NOMO-1 treated with DMSO at 0.1 percent for 48 hours (cell line): ENCODE data around the gene BTBD7.

Experiments used
- DNase-seq: peaks from one replicate; lab custom pipeline; 2025; ENCODE audit not compliant: unreplicated experiment; lab: John Stamatoyannopoulos, UW

BTBD7 gene

DNA sequence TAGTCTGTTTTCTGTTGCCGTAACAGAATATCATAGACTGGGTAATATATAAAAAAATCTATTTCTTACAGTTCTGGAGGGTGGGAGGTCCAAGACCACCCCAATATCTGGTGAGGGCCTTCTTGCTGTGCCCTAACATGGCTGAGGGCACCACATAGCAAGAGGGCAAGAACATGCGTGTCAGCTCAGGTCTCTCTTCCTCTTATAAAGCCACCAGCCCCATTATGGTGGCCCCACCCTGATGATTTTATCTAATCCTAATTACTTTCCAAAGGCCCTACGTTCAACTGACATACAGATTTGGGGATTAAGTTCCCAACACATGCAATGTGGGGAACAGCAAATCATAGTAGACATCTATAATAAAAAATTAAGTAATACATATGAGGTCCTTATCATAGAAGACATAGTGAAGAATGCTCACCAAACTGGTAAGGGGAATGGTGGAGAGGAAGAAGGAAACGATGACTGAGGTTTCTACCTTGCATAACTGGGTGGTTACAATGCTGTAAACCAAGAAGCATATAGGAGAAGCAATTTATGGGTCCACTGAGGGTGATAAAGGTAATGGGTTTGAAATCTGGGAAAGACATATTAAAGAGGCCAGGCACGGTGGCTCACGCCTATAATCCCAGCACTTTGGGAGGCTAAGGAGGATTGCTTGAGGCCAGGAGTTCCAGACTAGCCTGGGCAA lies 27.0 kb downstream of the BTBD7 start:
- DNase-seq = peak; percentile 71

DNA sequence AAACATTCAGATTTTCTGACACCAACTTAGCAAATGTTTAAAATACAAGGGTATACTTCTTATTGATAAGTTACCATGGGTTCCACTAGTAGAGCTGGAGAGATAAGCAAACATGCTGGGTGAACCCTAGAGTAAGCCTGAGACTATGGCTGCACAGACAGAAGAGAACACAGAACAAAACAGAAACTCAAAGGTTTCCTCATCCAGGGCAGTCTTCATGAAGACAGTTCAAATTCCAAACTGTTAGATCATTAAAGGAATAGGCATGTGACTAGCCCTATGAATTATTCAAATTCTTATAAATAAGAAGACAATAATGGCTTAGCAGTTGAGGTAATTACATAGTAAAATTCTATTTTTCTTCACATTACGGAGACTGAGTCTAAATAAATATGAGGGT lies 28.1 kb downstream of the BTBD7 start:
- DNase-seq = no peak

DNA sequence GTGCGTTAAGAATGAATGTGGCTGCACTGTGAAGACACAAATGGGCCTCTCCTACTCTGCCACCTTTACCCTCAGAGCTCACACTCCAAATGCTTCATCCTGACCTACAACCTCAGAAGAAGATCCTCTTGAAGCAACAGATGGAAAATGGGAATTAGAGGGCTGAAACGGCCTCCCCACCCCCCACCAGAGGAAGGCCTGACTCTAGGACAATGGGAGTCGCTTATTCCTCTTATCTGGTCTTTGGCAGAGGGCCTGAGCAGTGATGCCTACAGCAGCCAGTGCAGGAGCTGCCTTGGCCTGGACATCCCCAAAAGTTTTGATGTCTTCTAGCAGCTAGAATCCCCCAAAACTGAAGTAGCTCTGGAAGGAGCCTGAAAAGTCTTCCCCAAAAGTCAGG lies 29.2 kb downstream of the BTBD7 start:
- DNase-seq = no peak

DNA sequence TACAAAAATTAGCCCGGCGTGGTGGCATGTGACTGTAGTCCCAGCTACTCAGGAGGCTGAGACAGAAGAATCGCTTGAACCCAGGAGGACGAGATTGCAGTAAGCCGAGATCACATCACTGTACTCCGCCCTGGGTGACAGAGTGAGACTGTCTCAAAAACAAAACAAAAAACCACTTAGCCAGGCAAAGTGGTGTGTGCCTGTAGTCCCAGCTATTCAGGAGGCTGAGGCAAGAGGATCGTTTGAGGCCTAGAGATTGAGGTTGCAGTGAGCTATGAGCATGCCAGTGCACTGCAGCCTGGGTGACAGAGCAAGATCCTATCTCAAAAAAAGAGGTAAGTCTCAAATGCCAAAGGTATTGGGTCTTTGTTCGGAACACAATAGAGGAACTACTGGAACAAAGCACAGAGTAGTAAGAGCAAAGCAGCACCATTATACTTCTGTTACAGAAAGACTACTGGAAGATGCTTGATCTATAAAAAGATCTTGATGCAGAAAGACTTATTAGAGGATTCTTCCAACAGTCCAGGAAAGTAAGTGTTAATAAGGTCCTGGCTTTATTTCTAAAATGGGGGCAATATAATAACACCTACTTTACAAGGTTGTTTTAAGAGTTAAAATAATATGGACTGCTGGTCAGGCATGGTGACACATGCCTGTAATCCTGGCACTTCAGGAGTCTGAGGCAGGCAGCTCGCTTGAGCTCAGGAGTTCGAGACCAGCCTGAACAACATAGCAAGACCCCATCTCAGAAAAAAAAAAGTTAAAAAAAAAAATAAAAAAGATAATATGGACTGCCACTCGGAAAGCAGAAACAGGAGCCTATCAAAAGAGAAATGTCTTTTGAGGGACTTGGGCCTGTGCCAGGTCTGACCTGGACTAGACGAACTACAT lies 29.9 kb downstream of the BTBD7 start:
- DNase-seq = no peak

DNA sequence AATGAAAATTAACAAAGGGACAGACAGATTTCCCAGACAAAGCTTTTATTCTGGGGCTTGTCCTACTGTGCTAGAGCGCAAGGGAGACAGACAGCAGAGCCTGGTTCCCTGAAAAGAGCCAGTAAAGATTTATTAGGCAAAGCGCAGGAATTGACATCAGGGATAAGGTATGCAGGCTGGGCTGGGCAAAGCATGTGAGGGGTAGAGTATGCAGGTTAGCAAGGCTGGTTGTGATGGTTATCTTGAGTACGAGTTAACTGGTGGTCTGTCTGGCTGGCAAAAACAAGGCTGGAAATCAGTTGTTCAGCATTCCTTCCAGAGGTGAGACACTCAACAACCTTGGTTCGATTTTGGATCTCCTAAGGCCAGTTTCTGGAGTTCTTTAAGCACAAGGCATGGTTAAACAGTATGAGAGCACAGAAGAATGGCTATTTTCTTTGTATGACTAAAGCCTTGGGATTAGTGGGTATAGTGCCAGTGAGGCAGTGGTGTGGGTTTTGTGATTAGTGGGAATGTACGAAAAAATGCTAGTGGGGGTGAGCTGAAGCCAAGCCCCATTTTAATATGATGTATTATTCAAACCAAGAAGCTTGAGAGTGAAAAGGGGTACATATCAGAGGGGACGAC lies 30.9 kb downstream of the BTBD7 start:
- no peak for DNase-seq

DNA sequence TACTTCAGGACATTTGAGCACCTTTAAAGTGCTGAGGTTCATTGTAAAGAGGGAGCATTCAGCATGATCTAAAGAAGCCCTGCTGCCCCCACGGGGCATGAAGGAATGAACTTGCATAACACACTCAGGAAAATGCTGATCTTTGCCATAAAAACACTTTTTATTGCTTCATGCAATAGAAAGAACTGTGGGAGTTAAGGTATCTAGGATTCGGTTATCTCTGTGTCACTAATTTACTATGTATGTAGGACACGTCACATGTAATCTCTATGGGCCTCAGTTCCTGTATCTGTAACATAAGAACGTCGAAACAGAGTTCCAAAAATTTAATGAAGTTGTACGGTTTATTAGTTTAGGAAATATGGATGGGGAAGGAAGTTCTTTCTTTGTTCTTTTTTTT lies 33.0 kb downstream of the BTBD7 start:
- no peak for DNase-seq

DNA sequence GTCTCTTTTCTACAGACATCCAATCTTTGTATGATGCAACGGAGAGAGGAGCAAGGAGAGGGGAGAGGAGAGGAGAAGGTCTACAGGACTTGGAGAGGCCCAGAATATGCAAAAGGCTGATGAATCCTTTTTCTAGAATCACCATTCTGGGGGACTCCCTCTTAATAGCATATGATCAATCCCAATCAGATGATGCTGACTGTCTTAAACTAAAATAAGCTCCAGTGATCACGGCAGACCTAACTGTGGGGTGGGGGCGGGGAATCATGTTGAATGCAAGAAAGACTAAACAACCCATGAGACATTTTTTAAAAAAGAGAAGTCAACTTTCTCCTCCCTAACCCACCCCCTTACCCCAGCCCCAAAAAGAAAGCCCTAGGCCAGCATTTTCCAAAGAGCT lies 33.4 kb downstream of the BTBD7 start:
- DNase-seq = no peak

DNA sequence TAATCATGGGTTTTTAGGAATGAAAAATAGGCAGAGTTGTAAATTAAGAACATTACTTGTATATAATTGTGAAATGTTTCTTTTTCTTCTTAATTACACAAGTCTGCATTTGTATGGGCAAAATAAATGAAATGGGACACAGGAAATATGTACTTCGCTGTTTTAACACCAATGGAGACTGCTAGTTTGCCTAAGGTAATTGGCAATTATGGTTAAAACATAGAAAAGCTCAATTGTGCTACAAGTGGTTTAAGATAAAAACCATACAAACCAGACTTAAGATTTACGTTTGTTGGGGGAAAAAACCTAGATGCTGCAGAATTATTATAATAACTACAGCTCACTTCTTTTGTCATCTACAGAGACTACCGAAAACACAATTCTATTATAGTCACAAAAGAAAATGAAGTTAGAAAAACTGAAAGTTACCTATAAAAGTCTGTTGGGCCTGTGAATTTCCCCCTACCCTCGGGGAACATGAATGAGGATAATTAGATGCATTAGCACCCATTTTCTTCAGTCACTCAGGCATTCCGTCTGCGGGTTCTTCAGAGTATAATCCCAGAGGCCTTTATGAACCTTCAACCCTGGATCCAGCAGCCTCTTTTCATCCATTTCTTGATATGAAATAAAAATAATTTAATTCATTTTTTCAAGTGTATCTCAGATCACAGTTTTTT lies 37.2 kb downstream of the BTBD7 start:
- DNase-seq = no peak

DNA sequence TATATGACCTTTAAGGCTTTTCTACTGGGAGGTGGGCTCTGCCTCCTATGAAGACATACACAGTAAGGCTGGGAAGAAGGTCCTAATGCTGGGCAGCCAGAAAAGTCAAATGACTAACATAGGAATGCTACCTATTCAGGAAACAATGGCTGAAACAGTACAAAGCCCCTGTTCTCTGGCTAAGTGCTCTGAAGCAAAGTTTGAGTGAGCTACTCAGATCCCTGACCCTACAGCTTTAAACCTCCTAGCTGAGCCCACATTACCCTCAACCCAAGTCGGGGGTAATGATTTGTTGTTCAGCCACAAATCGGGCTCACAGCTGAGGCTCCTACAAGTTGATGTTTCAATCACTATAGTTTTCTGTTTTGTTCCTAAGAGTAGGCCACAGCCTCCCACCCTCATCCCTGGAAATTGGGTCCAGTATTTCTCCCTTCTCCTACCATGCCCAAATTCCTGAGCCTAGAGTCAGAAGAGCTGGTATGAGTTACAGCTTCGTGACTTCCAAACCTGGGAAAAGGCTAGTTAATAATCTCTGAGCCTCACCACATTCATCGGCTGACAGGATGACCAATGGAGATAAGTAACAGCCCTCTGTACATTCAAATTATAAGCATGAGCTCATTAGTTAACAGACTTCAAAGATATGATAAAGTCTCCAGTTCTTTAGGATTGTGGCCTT lies 46.5 kb downstream of the BTBD7 start:
- DNase-seq = no peak

DNA sequence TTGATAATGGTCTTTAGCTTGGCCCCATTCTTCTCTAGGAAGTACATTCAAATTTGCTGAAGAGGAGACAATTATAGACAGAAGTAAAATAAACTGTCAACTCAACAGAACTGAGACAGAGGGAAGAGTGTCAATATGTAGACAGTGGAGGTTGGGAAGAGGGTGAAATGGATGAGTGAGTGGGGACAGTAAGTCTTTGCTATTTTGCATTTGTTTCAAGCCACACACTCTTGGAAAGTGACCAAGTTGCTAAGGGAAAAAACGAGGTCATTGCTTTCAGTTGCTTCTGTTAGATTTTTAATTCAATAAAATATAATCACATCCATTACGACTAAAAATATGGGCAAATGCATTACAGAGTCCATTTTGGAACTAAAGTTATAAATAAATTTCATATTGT lies 47.8 kb downstream of the BTBD7 start:
- DNase-seq = no peak

DNA sequence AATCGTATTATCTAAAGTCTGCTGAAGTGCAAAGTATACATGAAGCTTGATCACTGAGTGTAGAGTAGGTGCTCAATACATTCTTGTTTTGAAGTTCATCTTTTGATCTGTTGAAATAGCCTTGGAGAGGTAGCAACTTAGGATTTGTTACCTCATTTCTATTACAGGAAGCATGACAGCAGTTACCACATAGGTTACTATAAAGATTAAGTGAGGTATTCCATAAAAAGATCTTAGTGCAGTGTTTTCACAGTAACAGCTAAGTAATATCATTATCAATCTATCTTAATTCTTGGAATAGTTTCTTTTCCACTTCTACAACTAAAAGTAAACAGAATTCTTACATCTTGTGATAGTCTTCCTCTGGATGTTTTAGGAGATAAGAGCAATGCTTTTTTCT lies 50.9 kb downstream of the BTBD7 start:
- no peak for DNase-seq

DNA sequence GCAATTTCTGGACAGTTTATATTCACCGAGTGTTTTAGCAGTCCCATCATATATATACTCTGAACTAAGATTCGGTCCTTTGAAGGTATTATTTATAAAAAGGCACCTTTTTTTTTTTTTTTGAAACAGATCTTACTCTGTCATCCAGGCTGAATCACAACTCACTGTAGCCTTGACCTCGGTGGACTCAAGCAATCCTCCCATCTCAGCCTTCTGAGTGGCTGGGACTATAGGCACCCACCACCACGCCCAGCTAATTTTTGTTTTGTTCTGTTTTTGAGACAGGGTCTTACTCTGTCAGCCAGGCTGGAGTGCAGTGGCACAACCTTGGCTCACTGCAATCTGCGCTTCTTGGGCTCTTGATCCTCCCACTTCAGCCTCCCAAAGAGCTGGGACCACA lies 52.1 kb downstream of the BTBD7 start:
- no peak for DNase-seq

DNA sequence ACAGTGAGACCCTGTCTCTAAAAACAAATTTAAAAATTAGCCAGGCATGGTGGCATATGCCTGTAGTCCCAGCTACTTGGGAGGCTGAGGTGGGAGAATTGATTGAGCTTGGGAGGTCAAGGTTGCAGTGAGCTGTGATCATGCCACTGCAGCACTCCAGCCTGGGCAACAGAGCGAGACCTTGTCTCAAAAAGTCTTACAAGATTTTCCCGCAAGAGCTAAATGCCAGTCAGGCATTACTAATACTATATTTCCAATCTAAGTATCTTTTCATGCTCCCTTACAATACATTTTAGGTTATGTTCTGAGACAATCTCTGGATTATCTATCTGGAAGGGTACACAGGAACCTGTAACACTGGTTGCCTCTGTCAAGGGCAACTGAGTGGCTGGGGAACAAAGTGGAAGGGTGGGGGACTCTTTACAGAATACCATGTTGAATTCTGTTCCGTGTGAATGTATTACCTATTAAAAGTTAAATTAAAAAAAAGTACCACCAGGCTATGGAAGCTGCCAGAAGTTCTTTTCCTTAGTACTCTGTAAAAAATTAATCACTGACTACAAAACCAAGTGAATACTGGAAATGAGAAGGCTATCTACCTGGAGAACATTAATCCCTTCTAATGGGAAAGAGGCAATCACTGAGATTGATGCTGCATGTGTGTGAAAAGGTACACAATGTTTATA lies 56.7 kb downstream of the BTBD7 start:
- no peak for DNase-seq

DNA sequence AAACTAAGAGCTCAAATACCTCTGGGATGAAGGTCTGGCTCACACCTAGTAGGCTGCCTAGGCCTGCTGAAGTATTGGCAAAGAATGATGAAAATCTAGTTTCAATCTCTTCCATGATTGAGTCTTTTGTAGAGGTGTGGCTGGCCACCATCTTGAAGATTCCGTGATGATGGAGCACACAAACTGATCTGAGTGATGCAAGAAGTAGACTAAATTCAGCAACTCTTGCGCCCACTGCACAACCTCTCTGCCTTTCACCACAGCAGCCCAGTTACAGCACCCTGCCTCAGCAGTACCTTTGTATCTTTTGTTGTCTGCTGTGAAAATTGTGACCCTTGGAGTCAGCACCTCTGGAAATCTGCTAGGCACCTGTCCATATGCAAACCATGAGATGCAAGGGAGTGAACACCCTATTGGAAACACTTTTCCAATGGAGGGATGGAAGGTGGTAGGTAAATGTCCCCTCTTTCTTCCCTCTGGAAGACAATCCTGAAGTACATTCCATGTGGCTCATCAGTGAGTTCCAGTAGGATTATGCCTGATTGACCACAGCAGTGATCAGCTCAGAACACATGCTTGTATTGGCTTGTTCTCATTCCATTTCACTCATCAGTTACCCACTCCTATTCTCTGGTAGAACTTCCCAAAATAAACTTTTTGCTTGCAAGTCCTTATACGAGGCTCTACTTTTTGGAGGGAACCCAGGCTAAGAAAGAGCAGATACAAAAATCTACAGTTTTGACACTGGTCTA lies 58.6 kb downstream of the BTBD7 start:
- no peak for DNase-seq

DNA sequence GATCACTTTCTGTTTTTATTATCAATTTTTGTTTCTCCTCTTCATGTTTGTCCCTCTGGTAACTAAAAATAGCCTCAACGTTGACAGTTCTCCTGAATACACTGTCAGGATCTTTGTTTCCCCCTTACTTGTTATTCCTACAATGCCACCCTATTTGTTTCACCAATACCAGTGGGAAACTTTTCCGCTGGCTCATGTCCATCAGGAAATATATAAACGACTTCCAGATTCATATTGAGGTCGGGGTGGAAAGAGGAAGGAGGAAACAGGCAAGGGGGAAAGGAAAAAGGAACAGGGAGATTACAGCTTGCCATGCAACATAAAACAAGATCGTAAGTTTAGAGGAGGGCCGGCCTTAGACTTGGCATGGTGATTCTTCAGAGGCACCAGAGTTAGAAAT lies 61.7 kb downstream of the BTBD7 start:
- no peak for DNase-seq

DNA sequence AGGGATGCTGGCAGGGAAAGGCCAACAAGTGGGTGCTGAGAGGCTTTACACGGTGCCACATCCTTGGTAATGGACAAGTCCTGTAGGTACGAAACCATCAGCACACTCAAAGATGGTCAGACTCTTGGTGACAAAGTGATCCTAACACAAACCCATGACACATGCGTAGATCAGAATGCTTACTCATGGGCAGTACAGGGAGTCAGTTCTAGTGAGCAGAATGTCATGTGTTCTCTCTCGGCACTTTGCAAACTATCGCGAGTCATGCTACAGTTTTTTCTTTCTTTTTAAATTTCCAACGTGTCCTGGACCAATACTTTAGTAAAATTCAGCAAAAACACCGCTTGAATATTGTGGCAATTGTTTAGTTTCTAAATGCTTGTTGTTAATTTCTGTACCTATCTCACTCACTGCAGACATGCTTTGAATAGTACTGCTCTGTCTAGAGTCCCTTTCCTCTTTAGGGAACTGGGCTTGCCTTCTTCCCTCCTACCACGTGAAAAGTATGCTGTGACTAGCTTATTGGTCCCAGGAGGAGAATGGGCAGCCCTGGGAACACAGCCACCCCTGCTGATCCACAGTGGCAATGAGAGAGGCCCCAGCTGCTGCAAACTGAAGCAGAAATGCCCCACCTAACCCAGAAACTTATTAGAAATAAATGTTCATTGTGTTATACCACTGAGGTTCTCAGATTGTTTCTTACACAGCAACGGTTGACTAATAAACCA lies 63.3 kb downstream of the BTBD7 start:
- DNase-seq = no peak

DNA sequence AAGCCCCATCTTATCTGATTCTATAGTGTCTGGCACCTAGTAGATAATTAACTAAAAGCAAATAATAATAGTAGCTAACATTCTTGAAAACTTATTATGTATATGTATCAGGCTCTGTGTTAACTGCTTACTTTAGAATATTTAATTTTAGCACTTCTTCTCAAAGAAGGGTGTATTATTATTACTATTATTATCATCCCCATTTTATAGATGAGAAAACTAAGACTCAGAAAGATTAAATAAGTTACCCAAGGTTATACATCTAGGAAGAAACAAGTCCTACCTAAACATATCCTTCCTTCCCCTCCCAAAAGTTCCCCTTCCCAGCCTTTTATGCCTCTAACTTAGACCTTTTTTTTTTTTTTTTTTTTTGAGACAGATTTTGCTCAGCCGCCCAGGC lies 64.4 kb downstream of the BTBD7 start:
- DNase-seq = no peak

DNA sequence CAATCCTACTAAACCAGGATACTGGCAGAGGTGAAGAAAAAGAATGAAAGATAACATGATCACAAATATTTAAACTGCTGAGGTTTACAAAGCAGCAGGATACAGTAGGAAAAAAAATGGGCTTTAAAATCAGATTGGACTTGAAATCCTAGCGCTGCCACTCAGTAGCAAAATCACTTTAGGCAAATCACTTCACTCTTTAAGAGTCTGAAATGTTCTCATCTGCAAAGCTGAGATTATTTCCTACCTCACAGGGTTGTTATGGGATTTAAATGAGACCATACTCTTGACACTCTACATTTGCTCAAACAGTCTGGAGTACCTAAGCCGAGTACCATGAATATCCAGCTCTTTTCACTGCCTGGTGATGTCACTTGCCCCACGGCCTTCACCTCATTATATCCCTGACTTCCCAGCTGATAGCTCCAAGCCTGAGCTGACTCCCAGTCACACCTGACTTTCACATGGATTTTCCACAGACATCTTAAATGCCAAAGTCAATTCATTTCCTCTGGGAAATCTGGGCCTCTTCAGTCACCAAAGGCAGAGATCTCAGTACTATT lies 65.6 kb downstream of the BTBD7 start:
- no peak for DNase-seq

DNA sequence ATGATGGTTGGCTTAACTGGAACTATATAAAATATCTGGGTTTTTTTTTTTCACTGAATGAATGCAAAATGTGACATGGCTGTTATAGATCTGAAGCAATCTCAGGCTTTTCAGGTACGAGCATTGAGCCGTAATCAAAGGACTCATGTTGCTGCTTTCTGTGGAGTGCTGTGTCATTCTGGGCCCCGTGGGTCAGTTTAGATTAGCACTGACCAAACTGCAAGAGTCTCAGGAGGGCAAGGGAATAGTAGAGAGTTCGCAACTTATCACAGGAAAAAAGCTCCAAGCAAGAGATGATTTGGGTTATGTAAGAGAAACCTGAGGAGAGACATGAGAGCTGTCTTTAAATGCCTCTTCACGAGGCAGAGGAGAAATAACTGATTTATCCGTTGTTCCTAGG lies 66.7 kb downstream of the BTBD7 start:
- DNase-seq = no peak
